ENCODE results near the gene ADGRB2.

ADGRB2 gene

GRCh38 chr1:31782421-31783410, 18.6 kb upstream of the ADGRB2 start:
- no peak for DNase-seq

GRCh38 chr1:31781756-31782371, 17.7 kb upstream of the ADGRB2 start:
- no peak for DNase-seq

GRCh38 chr1:31781138-31781755, 17.1 kb upstream of the ADGRB2 start:
- DNase-seq = no peak

GRCh38 chr1:31780632-31781031, 16.5 kb upstream of the ADGRB2 start:
- DNase-seq = no peak

GRCh38 chr1:31779687-31780086, 15.5 kb upstream of the ADGRB2 start:
- no peak for DNase-seq

GRCh38 chr1:31778763-31779488, 14.8 kb upstream of the ADGRB2 start:
- no peak for DNase-seq

GRCh38 chr1:31776516-31776915, 12.4 kb upstream of the ADGRB2 start:
- no peak for DNase-seq

- no peak for DNase-seq
Observed at GRCh38 chr1:31776032-31776431, 11.9 kb upstream of the ADGRB2 start.

GRCh38 chr1:31775210-31775999, 11.3 kb upstream of the ADGRB2 start:
- DNase-seq = no peak

- no peak for DNase-seq
Observed at GRCh38 chr1:31774495-31774894, 10.4 kb upstream of the ADGRB2 start.

GRCh38 chr1:31773861-31774260, 9.7 kb upstream of the ADGRB2 start:
- DNase-seq = no peak

- DNase-seq = no peak
Observed at GRCh38 chr1:31772669-31773248, 8.6 kb upstream of the ADGRB2 start.

GRCh38 chr1:31771891-31772668, 7.9 kb upstream of the ADGRB2 start:
- no peak for DNase-seq

GRCh38 chr1:31769720-31770390, 5.7 kb upstream of the ADGRB2 start:
- DNase-seq = no peak

GRCh38 chr1:31768939-31769704, 5.0 kb upstream of the ADGRB2 start:
- DNase-seq = no peak

GRCh38 chr1:31768407-31768907, 4.3 kb upstream of the ADGRB2 start:
- DNase-seq = no peak

- DNase-seq = no peak
Observed at GRCh38 chr1:31767225-31767624, 3.1 kb upstream of the ADGRB2 start.

GRCh38 chr1:31765516-31765915, 1.4 kb upstream of the ADGRB2 start:
- DNase-seq = no peak

GRCh38 chr1:31765041-31765467, 914 bp upstream of the ADGRB2 start:
- DNase-seq = no peak
